Glomerular visceral epithelial cell (primary cell): ENCODE measurements around the gene FBXL20.
"Not testable (repeated sequence)": the region's sequence is repeated elsewhere in the genome, so short reads cannot be mapped to it uniquely, and the experiment has no call there.

ENCODE experiments used
- DNase-seq: peaks from one replicate; pipeline ENCODE4 v3.0.0-alpha.2; 2016; ENCODE audit errors: extremely low spot score

The FBXL20 gene, protein sequence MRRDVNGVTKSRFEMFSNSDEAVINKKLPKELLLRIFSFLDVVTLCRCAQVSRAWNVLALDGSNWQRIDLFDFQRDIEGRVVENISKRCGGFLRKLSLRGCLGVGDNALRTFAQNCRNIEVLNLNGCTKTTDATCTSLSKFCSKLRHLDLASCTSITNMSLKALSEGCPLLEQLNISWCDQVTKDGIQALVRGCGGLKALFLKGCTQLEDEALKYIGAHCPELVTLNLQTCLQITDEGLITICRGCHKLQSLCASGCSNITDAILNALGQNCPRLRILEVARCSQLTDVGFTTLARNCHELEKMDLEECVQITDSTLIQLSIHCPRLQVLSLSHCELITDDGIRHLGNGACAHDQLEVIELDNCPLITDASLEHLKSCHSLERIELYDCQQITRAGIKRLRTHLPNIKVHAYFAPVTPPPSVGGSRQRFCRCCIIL

DNA sequence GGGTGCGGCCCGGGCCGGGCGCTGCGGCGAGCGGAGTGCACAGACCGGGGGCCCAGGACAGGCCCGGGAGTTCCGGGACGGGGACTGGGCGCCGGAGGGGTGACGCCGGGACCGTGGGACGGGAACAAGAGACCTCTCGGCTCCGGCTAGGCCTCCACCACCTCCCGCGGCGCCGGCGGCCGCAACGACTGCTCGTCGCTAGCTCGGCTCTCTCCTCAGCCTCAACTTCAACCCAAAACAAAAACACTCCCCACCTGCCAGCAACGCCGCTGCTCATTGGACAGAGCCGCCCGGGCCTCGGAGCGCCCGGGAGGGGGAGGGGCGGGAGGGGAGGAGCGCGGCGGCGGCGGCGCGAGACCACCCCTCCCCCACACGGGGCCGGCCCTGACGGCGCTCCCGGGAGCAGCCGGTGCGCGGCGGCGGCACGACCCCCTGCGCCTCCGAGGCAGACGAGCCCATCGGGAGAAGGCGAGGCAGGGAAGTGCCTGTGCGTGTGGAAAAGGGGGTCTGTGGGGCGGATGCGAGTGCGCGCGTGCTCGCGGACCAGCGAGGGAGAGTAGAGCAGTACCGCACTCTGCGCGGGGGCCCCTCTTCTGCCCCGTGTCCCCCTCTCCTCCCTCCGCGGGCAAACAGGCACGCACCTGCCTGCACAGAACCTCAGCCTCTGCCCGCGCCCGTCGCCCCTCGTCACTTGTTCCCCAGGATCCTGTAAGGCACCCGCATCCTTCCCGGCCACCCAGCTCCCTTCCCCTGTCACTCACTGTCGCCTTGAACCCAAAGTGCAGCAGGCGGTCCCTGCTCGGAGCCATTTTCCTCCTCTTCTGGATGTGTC, at the start of gene FBXL20:
FBXL20 (minus strand) TSS at position 215 of the 832 bp plus-strand sequence. CDS start 224 bp downstream, outside the sequence.
- peak; percentile 91 for DNase-seq

DNA sequence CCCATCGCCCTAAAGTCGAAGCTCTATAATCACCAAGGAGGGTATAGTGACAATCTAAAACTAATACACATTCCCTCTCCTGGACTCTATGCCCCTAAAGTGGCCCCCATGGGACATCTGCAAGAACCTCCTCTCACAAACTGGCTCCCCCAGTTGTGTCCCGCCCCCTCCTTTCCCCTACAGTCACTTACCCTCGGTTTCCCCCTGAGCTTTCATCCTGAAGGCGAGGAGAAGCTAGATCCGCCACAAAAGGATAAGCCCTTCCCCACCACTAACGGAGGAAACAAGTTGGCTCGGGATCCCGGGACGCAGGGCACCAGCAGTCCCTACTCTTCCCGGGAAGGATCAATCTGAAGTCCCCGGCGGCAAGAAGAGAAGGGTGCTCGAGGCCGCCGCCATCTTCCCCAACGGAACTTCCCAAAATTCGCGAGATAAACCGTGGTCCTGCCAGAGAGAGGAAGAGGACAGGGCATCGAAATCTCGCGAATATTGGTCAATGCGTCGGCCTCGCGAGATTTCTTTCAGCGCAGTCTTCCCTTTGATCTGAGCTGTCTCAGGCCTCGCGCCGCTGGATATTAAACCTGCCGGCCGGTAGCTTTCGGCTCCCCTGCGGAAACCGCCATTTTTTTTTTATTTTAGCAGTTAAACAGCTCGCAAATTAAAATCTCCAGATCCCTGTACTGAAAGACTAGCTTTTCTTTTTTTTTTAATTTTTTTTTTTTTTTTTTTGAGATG, 49.6 kb upstream of the FBXL20 start, which contains the start of gene MED1:
MED1 (minus strand) TSS at position 417 of the 735 bp plus-strand sequence; CDS start at position 216, 201 bp downstream.
- DNase-seq, result peak; percentile 98

DNA sequence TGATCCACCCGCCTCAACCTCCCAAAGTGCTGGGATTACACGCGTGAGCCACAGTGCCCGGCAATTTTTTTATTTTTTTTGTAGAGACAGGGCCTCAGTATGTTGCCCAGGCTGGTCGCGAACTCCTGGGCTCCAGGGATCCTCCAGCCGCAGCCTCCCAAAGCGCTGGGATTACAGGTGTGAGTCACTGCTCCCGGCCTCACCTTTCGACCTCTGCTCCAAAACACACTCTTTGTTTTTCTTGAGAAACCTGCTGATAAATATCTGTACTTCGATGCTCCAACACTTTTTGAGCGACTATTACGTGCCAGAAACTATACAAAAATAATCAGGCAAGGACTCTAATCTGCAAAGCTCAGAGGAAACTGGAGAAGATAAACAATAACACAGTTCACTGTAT, 48.6 kb upstream of the FBXL20 start:
- no peak for DNase-seq

DNA sequence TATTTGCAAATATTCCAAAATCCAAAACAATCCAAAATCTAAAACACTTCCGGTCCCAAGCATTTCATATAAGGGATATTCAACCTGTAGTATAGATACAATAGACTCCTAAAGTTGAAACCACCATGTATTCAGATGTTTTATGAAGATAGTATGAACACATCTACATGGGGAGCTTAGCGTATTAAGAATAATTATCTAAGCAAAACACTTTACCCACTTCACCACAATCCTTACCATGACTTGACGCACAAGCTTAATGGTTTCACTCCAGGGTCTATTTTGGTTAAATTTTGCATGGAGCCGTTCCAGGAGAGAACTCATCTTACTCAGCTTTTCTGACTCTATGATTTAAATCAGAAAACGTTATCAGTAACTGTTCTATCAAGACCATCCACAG, 46.1 kb upstream of the FBXL20 start:
- no peak for DNase-seq

DNA sequence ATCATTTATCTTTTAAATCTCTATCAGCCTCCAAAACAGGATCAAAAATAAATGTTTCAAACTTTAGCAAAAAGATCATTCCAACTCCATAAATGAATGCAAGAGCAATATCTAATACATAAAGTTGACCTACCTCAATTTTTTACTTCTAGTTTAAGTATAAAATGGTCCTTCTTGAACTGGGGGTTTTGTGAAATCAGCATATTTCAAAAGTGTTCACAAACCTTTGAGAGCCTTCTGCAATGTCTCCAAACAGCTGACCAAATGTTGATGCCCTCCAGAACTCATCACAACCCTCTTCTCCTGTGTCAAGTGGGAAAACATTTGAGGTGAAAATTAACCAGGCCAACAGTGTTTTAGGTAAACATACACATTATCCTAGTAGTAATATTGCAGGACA, 41.9 kb upstream of the FBXL20 start:
- no peak for DNase-seq

DNA sequence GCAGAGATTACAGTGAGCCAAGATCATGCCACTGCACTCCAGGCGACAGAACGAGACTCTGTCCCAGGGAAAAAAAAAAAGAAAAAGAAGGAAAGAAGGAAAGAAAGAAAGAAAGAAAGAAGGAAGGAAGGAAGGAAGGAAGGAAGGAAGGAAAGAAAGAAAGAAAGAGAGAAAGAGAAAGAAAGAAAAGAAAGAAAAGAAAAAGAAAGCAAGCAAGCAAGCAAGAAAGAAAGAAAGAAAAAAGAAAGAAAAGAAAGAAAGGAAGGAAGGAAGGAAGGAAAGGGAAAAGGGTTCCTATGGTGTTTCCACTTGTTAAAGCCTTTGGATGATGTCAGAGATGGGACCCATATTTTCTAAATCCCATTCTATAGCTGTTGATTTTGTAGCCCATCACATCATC, 38.4 kb upstream of the FBXL20 start:
- DNase-seq, result not testable (repeated sequence)

DNA sequence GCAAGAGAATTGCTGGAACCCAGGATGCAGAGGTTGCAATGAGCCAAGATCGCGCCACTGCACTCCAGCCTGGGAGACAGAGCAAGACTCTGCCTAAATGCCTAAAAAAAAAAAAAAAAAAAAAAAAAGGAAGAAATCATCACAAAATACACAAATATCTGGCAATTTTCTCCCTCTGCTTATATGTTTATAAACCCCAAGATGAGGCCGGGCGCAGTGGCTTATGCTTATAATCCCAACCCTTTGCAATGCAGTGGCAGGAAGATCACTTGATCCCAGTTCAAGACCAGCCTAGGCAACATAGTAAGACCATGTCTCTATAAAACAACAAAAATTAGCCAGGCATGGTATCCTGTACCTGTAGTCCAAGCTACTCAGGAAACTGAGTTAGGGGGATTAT, 28.2 kb upstream of the FBXL20 start:
- DNase-seq, result no peak

DNA sequence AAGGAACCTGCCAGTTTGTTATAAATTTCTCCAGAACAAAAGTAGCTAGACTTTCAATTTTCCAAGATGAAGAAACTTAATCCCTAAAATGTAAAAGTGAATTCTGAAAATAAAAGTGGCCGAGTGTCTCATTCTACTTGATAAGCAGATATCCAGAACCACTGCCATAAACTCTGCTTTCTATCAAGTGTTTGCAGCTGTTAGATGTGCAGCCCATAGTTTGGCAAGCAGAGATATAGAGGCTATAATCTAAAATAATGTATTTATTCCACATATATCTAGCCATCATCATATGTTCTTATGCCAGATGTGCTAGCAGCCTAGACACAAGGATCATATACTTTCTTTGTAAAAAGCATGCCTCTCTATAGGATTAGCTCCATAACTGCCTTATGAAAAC, 14.7 kb upstream of the FBXL20 start:
- DNase-seq, result no peak

DNA sequence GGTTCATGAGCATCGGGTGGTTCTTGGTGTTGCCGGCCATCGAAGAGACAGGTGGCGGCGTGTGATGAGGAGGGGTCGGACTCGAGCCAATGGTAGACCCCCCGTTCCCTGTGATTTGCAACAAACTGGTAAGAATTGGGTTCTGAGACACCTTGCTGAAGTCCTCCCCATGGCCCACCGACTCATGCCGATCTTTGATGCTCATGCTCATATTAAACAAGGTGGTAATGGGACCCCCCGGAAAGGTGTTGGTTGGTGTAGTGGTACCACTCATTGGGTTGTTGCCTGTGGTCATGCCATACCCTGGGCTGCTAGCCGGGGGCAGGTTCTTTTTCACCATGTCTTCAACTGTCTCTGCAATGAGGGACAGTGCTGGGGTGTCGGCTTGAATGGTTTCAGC, 8.9 kb upstream of the FBXL20 start:
- no peak for DNase-seq

DNA sequence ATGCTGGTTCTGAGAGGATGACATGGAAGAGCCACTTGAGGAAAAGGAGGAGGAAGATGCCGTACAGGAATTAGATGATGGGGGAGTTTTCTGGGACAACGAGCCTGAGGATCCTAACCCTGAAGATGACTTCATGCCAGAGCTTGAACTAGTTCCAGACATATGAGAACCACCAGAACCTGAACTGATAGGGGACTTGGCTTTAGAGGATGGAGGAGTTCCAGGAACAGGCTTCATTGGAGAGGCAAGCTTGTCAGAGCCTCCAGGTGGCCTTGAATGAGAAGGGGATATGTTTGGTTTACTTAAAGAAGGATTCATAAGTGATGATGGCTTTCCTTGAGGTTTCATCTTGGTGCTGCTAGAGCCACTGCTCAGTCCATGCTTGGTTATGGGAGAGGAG, 6.9 kb upstream of the FBXL20 start:
- no peak for DNase-seq

DNA sequence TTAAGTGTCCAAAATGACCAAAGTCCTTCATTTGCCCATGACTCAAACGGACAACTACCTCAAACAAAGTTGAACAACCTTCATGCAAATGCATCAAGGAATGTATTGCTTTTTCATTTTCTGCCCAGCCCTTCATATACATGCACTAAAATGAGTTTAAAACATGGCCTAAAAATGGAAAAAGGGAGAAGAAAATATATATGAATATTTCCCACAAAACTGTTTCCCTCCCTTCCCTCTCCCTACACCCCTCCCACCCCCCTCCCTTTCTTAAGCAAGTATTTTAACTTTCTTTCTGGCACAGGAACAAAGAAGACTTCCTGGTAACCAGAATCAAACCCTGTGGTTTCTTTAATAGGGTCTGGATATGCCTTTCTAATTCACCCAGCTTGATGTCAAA, 5.5 kb upstream of the FBXL20 start:
- DNase-seq, result no peak

DNA sequence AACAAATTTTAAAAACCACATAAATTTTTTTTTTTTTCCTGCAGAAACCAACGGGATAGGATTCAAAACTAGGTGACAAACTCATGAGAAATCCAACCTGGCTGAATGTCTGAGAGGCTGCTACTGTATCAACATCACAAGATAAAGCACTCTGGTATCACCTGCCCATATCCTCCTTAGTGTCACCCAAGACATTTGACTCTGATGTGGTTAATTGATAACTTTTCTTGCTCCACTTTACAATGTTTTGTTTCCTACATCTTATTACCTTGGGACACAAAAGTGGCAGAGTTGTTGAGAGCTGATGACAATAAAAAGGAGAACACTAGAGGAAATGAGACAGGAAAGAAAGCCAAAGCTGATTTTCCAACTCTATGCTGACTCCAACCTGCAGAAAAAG, 4.0 kb upstream of the FBXL20 start:
- no peak for DNase-seq

DNA sequence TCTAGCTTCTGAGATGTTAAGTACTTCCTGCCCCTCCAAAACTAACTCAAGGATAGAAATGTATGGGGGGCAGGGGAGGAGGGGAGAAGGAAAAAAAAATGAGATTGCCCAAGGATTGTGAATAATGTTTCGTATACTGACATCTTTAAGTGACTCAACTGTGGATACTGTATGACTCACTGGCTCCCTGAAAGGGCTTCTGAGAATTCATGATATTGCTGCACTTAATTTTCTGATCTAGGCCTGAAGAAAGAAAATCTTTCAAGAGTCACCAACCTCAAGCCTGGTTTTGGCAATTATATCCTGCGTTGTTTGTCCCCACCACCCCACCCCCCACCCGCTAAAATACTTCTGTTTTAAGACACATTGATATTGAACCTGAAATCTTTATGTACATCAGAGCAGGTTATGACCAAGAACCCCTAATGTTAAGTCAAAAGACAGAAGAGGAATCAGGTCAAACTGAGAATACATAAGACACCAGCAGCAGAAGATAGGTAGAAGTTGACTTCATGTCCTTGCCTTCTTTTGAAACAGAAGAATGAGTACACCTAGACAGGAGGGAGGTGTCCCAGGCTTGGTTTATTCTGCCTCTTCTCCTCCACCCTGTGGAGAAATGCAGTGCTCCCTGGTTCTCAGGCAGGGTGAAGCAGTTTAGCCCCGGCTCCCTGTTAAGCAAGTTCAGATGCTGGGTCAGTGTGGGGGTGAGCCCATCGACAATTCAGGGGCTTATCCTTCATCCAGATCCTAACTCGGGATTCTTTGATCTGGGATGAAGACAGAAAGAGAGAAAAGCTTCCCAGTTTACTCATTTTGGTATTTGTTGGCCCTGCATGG, 3.3 kb upstream of the FBXL20 start:
- peak; percentile 64 for DNase-seq

DNA sequence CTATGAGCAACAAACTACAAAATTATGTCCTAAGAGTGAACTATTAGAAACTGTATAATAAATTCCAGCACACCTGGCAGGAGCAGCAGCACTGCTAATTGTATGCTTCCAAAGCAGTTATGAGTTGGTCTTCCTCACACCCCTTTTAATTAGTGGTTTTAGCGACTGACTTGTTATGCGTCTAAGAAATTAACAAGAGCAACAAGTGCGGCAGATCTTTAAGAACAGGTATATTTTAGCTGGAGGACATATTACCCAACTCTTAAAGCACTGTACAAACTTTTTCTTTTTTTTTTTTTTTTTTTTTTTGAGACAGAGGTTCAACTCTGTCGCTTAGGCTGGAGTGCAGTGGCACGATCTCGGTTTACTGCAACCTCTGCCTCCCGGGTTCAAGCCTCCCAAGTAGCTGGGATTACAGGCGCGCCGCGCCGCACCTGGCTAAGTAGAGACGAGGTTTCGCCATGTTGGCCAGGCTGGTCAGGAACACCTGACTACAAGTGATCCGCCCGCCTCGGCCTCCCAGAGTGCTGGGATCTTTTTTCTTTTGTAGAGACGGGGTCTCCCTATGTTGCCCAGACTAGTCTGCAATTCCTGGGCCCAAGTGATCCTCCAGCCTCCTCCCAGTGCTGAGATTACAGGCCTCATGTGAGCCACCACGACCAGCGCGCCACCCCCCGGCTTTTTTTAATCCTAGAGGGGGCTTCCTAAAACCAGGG, 1.6 kb upstream of the FBXL20 start:
- no peak for DNase-seq

DNA sequence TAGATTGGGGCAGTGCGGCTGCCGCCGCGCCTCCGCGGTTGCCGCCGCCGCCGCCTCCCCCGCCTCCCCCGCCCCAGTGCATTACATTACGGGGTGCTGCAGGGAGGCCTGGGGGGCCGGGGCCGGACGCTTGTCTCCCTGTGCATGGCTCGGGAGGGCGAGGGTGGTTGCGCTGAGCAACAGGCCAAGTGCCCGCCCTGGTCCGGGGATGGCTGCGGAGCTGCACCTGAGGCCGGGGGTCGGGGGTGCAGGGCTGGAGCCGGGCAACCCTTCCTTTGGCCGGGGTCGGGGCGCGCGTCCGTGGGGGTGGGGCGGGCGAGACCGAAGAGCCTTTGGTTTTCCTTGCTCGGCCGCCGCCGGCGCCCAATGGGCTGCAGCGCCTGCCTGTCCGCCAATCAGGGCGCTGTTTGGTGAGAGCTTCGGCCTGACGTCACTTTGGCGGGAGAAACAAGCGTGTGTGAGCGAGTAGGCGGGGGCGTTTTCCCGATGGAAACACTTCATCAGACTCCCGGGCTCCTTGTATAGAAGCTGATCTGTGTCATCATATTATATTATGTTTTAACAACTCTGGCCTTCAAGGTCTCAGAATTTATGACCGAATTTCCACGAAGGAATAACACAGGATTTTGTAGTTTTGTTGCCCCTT, 941 bp upstream of the FBXL20 start:
- peak; percentile 93 for DNase-seq

DNA sequence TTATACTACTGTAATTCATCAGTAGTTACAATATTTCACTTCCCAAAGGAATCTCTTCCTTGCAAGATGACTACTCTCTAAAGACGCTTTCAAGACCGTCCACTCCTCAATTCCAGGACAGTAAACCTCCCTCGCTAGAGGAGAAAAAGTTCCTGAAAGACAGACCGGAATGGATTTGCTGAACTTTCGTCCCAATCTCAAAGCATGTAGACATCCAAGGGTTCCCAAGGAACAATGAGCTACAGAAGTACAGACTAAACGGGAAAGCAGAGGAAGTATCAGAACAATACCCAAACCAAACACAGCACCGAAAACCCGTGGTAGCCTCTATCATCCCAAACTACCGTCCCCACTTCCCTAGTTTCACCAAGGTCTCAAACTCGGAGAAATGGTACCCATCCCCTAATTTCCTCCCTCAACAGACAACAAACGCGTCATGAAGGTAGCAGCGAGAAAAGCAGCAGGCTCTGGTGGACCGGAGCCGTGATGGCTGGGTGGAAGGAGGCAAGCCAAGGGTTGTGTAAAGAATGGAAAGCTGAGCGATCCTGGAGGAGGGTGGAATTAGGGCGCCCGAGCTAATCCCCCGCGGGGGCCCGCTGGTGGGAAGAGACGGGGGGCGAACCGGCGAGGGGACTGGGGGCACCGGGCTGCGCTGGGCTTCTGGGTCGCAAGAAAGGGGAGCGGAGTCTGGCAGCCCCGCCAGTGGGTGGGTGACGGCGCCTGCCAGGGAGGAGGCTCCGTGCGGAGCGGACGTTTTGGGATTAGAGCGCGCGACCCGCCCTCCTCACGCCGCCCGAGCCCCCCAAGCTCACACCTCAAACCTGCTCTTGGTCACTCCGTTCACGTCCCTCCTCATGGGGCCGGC, 647 bp downstream of the FBXL20 start:
- peak; percentile 15 for DNase-seq

DNA sequence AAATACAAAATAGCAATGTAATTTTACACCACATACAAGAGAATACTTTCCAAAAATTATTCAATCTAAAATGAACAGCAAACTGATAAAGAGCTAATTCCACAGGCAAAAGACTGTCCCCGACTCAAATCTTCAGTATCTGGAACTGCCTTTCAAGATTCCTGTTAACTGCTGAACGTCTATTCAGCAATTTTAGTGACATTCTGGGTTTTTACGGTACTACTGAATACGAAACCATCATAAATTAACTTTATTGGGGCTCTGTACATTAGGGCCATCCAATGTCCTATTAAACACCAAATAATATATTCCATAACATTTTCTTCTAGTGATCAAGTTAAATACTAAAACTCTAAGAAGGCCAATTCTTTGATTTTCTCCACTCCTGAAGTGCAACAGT, 1.6 kb downstream of the FBXL20 start:
- DNase-seq, result no peak

DNA sequence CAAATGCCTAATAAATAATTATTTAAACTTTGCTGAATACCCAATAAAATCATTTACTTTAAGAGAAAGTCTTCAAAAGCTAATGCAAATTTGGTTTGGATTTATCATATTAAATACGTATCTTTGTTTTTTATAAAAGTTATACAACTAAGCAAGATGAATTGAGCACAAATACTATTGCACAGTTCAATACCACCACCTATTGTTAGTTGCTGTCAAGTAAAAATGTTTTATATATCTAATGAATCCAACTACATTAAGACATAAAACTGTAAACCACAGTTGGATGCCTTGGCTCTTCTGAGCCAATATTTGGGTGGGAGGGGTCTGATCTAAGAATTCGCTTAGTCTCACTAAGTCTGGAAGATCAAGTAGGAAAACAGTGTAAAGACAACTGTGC, 7.7 kb downstream of the FBXL20 start:
- DNase-seq, result no peak

DNA sequence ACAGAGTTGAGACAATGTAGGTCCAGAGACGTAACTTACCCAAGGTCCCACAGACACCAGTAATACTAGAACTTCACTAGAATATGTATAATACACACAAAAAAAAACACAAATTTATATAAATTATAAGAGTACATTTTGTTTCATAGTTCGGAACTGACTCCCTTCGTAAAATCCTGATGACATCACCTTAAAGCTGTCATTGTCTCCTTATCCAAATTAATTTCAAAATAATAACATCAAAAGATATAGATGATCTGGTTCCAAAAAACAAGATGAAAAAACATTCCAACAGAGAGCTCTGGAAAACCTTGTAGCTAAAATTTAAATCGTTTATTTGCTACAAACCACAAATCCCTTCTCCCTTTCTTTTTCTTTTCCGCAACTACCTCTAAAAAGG, 10.0 kb downstream of the FBXL20 start:
- no peak for DNase-seq
